Spinal cord (tissue), 10 donors: Measurements from ENCODE around the gene ELMOD3. TPM values are rescaled to one million over a fixed set of nuclear protein-coding genes. Genes with fewer than 3 reads are reported as not detected.
A peak's percentile ranks its signal among the peaks of the same experiment; 100 is the strongest.
"Not testable (repeated sequence)": the region's sequence is repeated elsewhere in the genome, so short reads cannot be mapped to it uniquely, and the experiment has no call there.

ENCODE experiments used
- DNase-seq, 6 donors: peaks; one replicate each; pipeline versions ENCODE4 v3.0.0 to v3.0.0-alpha.2; 2013 to 2015; ENCODE audit warnings: low spot score in 6 of 6, low read depth in 4 of 6
- H3K27ac ChIP-seq: one replicate; pipeline ENCODE4 v1.5.1; 2013; ENCODE audit warnings: low read depth, low read length, control low read depth
- H3K27me3 ChIP-seq: one replicate; pipeline ENCODE4 v1.6.1; 2013; ENCODE audit warnings: low read length; ENCODE audit not compliant: control insufficient read depth, insufficient read depth
- H3K36me3 ChIP-seq: one replicate; pipeline ENCODE4 v1.6.1; 2013; ENCODE audit warnings: low read length; ENCODE audit not compliant: control insufficient read depth, insufficient read depth
- H3K4me1 ChIP-seq: one replicate; pipeline ENCODE4 v1.6.1; 2013; ENCODE audit warnings: low read length; ENCODE audit not compliant: control insufficient read depth, insufficient read depth
- H3K4me3 ChIP-seq: one replicate; pipeline ENCODE4 v1.5.1; 2013; ENCODE audit warnings: low read depth, low read length, control low read depth
- H3K9me3 ChIP-seq: one replicate; pipeline ENCODE4 v1.6.1; 2013; ENCODE audit warnings: low read length; ENCODE audit not compliant: control insufficient read depth, insufficient read depth
- WGBS: methylation state at CpG from one replicate; pipeline ENCODE4 v1.1.5; 2013; ENCODE audit warnings: missing lambda C conversion rate; ENCODE audit not compliant: insufficient coverage; 5-methylcytosine and 5-hydroxymethylcytosine counted together
- polyA plus RNA-seq, 2 donors: library from polyadenylated mRNA; unstranded; fragments of 120-200 nt; gene quantifications; one replicate each; pipeline ENCODE4 v1.2.1, GENCODE V29; 2013; ENCODE audit not compliant: insufficient read length in 2 of 2
- small RNA-seq: library from RNA; depleted of rRNA; stranded (forward); fragments of <200 nt; gene quantifications from one replicate; pipeline ENCODE3, GENCODE V24; 2014; ENCODE audit warnings: low replicate concordance
- total RNA-seq, 2 donors: library from RNA; depleted of rRNA in 1 of 2; stranded (reverse); fragments of 120-200 nt in 1 of 2; fragments of >200 nt in 1 of 2; gene quantifications; one replicate each; pipeline versions ENCODE4 v1.2.3 to v1.2.4, GENCODE V29; 2013 to 2014
- donor health status: healthy.

ELMOD3 gene
- total and polyA plus RNA-seq, 4 donors, result 17.4 to 35.7 (median 24.5) TPM

DNA sequence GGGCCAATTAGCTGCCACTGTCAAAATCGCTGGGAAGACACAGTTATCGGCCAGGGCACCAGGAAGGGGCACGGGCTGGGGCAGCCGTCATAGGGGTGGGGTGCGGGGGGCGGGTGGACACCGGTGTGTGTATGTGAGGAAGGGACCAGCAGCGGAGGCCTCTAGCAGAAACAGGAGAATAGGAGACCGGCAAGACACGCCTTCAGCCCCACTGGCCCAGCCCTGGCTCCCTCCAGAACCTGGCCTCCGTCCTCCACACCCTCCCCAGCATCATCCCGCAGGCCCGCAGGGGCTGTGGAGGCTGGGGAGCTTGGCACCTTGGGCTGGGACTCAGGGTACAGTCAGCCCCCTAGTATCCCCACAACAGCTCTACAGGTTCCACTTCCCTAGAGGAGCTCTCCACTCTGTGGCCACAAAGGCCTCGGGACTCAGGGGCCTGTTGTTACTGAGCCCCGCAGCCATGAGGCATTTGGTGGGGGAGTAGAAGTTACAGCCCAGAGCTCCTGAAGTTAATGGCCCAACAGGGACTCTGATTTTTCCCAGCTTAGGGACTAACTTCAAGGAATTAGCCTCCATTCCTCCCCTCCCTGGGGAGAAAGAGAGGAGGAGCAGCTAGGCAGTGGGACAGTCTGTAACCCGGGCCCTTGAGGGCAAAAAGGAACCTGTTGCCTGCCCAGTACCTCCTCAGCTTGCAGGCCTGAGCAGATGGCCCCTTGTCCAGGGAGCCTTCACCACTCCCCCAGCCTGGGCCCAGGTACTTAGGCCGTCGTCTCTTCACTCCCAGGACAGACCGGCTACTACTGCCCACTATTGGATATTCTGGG, 83.8 kb downstream of the ELMOD3 start:
- H3K27me3 ChIP-seq, result no peaks in the 10 kb centered on the region
- no peaks in the 10 kb centered on the region for H3K9me3 ChIP-seq
- H3K36me3 ChIP-seq, result no peaks in the 10 kb centered on the region
- H3K27ac ChIP-seq, result peak overlapping the region; percentile 84
- WGBS, result 11% methylated on average over 7 of the region's 19 CpGs
- DNase-seq, result no peak
- peaks cover 57% of the 10 kb centered on the region for H3K4me1 ChIP-seq
- H3K4me3 ChIP-seq, result peak overlapping the region; percentile 44

DNA sequence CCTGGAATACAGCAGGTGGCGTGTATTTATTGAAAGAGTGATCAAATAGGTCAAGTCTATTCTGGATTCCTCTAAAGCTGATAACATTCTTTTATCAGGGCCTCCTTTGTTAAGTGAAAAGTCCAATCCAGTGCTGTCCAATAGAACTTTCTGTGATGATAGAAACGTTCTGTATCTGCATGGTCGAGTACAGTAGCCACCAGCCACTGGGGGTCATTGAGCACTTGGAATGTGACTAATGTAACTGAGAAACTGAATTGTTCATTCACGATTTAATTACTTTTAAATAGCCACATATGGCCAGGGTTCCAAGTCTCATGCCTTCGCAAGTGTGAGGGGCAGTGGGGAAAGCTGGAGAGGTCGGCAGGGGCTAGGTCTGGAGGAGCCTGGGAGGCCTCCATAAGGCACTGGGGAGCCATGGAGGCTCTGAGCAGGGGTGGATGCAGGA, 84.5 kb downstream of the ELMOD3 start:
- Histone ChIP-seq H3K4me3 (no peak overlapping the region), H3K27me3 (no peaks in the 10 kb centered on the region), H3K9me3 (no peaks in the 10 kb centered on the region), H3K36me3 (no peaks in the 10 kb centered on the region), H3K27ac (peak overlapping the region; percentile 84), H3K4me1 (peaks cover 51% of the 10 kb centered on the region)
- 64% methylated on average over 4 of the region's 6 CpGs for WGBS
- DNase-seq, result no peak

DNA sequence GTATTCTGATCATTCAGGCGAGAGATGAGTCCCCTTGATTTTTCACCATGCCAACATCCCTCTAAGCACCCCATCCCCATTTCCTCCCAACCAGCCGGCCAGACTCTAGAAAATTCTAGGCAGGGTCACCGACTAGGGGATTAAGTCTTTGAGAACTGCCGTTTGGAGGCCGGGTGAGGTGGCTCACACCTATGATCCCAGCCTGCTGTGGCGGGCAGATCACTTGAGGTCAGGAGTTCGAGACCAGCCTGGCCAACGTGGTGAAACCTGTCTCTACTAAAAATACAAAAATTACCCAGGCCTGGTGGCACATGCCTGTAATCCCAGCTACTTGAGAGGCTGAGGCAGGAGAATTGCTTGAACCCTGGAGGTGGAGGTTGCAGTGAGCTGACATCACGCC, 85.0 kb downstream of the ELMOD3 start:
- H3K4me1 ChIP-seq, result peaks cover 45% of the 10 kb centered on the region
- 91% methylated on average over 5 of the region's 9 CpGs for WGBS
- not testable (repeated sequence) for H3K9me3 ChIP-seq, H3K27ac ChIP-seq, DNase-seq, H3K4me3 ChIP-seq, H3K36me3 ChIP-seq, H3K27me3 ChIP-seq

DNA sequence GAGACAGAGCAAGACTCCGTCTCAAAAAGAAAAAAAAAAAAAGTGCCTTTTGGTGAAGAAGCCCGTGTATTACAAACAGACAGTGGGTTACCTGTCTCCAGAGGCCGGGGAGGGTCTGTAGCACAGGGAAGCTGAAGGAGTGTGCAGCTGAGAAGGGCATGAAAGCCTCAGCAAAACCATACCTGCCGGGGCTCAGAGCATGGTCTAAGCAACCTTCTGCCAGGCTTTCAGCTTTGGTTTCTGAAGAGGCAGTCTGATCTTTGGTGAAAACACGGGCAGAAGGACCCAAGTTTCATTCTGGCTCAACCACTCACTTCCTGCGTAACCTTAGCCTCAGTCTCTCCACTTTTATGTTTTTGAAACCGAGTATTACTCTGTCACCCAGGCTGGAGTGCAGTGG, 85.4 kb downstream of the ELMOD3 start:
- H3K27me3 ChIP-seq, result no peaks in the 10 kb centered on the region
- H3K36me3 ChIP-seq, result no peaks in the 10 kb centered on the region
- no peak for DNase-seq
- no peak overlapping the region for H3K27ac ChIP-seq
- 98% methylated on average over 6 of the region's 7 CpGs for WGBS
- H3K9me3 ChIP-seq, result no peaks in the 10 kb centered on the region
- H3K4me3 ChIP-seq, result no peak overlapping the region
- peaks cover 42% of the 10 kb centered on the region for H3K4me1 ChIP-seq

DNA sequence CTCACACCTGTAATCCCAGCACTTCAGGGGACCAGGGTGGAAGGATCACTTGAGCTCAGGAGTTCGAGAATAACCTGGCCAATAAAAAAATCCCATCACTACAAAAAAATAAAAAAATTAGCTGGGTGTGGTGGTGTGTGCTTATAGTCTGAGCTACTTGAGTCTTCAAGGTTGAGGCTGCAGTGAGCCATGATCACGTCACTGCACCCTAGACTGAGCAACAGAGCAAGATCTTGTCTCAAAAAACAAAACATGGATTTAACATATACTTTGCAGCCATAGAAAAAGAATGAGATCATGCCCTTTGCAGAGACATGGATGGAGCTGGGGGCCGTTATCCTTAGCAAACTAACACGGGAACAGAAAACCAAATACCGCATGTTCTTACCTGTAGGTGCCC, 86.2 kb downstream of the ELMOD3 start:
- H3K27ac ChIP-seq, result no peak overlapping the region
- H3K27me3 ChIP-seq, result no peaks in the 10 kb centered on the region
- H3K4me3 ChIP-seq, result no peak overlapping the region
- no peak for DNase-seq
- H3K9me3 ChIP-seq, result no peaks in the 10 kb centered on the region
- no peaks in the 10 kb centered on the region for H3K36me3 ChIP-seq
- 100% methylated on average over 3 of the region's 5 CpGs for WGBS
- H3K4me1 ChIP-seq, result peaks cover 36% of the 10 kb centered on the region

Small RNA genes lying within 50 kb of the gene (small RNA-seq; reads per million reads assigned to genes)
- gene AC062037.1 (not detected), gene AC062037.2 (not detected), gene RF00019 (not detected), gene RN7SL113P (not detected)

Other genes starting within 250 kb of the ELMOD3 start
- 1 to 10 TPM; 3.4 to 6.5 TPM for gene TCF7L1, start 221.4 kb upstream of the ELMOD3 start, total RNA-seq
- gene TCF7L1, start 221.4 kb upstream of the ELMOD3 start, polyA plus RNA-seq, result 10 to 100 TPM; 33.3 to 41.9 TPM
- gene TGOLN2, start 26.8 kb upstream of the ELMOD3 start, total RNA-seq, result 10 to 100 TPM; 45.5 to 63.7 TPM
- 10 to 100 TPM; 64.3 to 69.8 TPM for gene TGOLN2, start 26.8 kb upstream of the ELMOD3 start, polyA plus RNA-seq
- gene RETSAT, start 241 bp upstream of the ELMOD3 start, total RNA-seq, result 10 to 100 TPM; 30.6 to 32.8 TPM
- 10 to 100 TPM; 30.9 to 36.4 TPM for gene RETSAT, start 241 bp upstream of the ELMOD3 start, polyA plus RNA-seq
- gene CAPG, start 55.6 kb downstream of the ELMOD3 start, total RNA-seq, result 10 to 100 TPM; 25.7 to 41.3 TPM
- gene CAPG, start 55.6 kb downstream of the ELMOD3 start, polyA plus RNA-seq, result 10 to 100 TPM; 20.2 to 27.7 TPM
- 1 to 10 TPM in 1 of 2 donors, not detected in 1; 1.2 TPM for gene SH2D6, start 63.9 kb downstream of the ELMOD3 start, total RNA-seq
- 1 to 10 TPM; 1.0 to 2.1 TPM for gene SH2D6, start 63.9 kb downstream of the ELMOD3 start, polyA plus RNA-seq
- gene MAT2A, start 184.4 kb downstream of the ELMOD3 start, total RNA-seq, result 100 to 1,000 TPM; 112 to 119 TPM
- gene MAT2A, start 184.4 kb downstream of the ELMOD3 start, polyA plus RNA-seq, result 100 to 1,000 TPM; 327 to 337 TPM
- gene GGCX, start 206.7 kb downstream of the ELMOD3 start, total RNA-seq, result 10 to 100 TPM; 30.8 to 53.3 TPM
- 10 to 100 TPM; 31.0 to 44.7 TPM for gene GGCX, start 206.7 kb downstream of the ELMOD3 start, polyA plus RNA-seq
- gene VAMP8, start 222.8 kb downstream of the ELMOD3 start, total RNA-seq, result 10 to 100 TPM; 10.3 to 32.3 TPM
- 10 to 100 TPM; 11.5 to 13.9 TPM for gene VAMP8, start 222.8 kb downstream of the ELMOD3 start, polyA plus RNA-seq
- gene VAMP5, start 229.7 kb downstream of the ELMOD3 start, total RNA-seq, result 10 to 100 TPM; 13.7 to 45.4 TPM
- 10 to 100 TPM; 27.1 to 43.5 TPM for gene VAMP5, start 229.7 kb downstream of the ELMOD3 start, polyA plus RNA-seq
- 100 to 1,000 TPM in 1 of 2 donors, 10 to 100 TPM in 1; 69.3 to 213 TPM for gene RNF181, start 241.0 kb downstream of the ELMOD3 start, total RNA-seq
- gene RNF181, start 241.0 kb downstream of the ELMOD3 start, polyA plus RNA-seq, result 100 to 1,000 TPM; 105 to 111 TPM
- 10 to 100 TPM in 1 of 2 donors, 1 to 10 TPM in 1; 5.4 to 22.2 TPM for gene TMEM150A, start 247.9 kb downstream of the ELMOD3 start, total RNA-seq
- gene TMEM150A, start 247.9 kb downstream of the ELMOD3 start, polyA plus RNA-seq, result 10 to 100 TPM; 12.6 to 18.5 TPM